HG02623 (cell line): ENCODE results near the gene UNC93B1.
"Not testable (repeated sequence)": the region's sequence is repeated elsewhere in the genome, so short reads cannot be mapped to it uniquely, and the experiment has no call there.

Source experiments
- ATAC-seq: cut with Tn5 transposase; IDR thresholded peaks from one replicate; pipeline ENCODE4 v1.9.1; 2021; ENCODE audit warnings: moderate library complexity; ENCODE audit not compliant: unreplicated experiment

The UNC93B1 gene

DNA sequence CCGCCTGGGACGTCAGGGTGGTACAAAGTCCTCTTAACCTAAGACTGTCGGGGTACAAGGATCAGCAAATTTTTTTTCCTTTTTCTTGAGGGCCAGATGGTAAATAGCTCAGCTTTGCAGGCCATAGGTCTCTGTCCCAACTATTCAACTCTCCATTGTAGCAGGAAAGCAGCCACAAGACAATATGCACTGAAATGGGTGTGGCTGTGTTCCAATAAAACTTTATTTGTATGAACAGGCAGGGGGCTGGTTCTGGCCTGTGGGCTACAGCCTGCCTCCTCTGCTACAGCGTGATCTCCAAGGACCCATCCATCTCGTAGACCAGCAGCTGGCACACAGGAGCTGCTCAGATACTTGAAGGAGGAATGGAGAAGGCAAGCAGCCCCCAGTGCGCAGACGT is 56.1 kb downstream of the UNC93B1 start:
- ATAC-seq: not testable (repeated sequence)

DNA sequence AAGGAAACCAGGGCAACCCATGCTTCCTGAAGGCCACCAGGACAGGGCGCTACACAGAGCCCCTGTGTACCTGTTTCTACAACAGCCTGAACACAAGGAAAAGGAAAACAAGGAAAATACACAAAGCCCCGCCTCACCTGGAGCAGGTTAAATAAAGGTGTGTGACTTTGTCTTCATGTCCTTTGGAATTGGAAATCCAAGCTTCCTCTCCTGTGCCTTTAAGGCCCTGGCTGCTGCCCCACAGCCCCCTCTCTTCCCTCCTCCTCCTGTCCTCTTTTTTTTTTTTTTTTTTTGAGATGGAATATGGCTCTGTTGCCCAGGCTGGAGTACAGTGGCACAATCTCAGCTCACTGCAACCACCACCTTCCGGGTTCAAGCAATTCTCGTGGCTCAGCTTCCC is 57.5 kb downstream of the UNC93B1 start:
- not testable (repeated sequence) for ATAC-seq

- ATAC-seq: not testable (repeated sequence)
Observed at GRCh38 chr11:67943406-67943805, 60.5 kb downstream of the UNC93B1 start.
